Raji (cell line): ENCODE measurements around the gene PTPRJ.

Source experiments
- POLR2A ChIP-seq: IDR thresholded peaks from 2 replicates; pipeline ENCODE4 v1.6.1; 2011; ENCODE audit warnings: low read depth, low read length, control low read depth; ENCODE audit not compliant: insufficient read depth

Gene PTPRJ

GRCh38 chr11:48148749-48149148 lies 168.4 kb downstream of the PTPRJ start:
- no peak for TF ChIP-seq POLR2A

- no peak for TF ChIP-seq POLR2A
Measured at GRCh38 chr11:48150213-48150612, 169.9 kb downstream of the PTPRJ start.

GRCh38 chr11:48154151-48154550 lies 173.8 kb downstream of the PTPRJ start:
- no peak for TF ChIP-seq POLR2A

- no peak for TF ChIP-seq POLR2A
Measured at GRCh38 chr11:48161951-48162884, 181.9 kb downstream of the PTPRJ start.

- no peak for TF ChIP-seq POLR2A
Measured at GRCh38 chr11:48162885-48163268, 182.5 kb downstream of the PTPRJ start.

GRCh38 chr11:48163360-48164100 lies 183.2 kb downstream of the PTPRJ start:
- no peak for TF ChIP-seq POLR2A

- TF ChIP-seq POLR2A, result no peak
Measured at GRCh38 chr11:48164836-48165235, 184.5 kb downstream of the PTPRJ start.

GRCh38 chr11:48165426-48165825 lies 185.1 kb downstream of the PTPRJ start:
- TF ChIP-seq POLR2A, result no peak

GRCh38 chr11:48167380-48167779 lies 187.0 kb downstream of the PTPRJ start:
- TF ChIP-seq POLR2A, result no peak

- TF ChIP-seq POLR2A, result no peak
Measured at GRCh38 chr11:48168815-48169214, 188.5 kb downstream of the PTPRJ start.

GRCh38 chr11:48169259-48169658 lies 188.9 kb downstream of the PTPRJ start:
- TF ChIP-seq POLR2A, result no peak

GRCh38 chr11:48169717-48170116 lies 189.4 kb downstream of the PTPRJ start:
- TF ChIP-seq POLR2A, result no peak

GRCh38 chr11:48170241-48171233 lies 190.2 kb downstream of the PTPRJ start:
- no peak for TF ChIP-seq POLR2A

- no peak for TF ChIP-seq POLR2A
Measured at GRCh38 chr11:48172818-48173609, 192.7 kb downstream of the PTPRJ start.
